ENCODE data around the gene SERTAD2.

DNA sequence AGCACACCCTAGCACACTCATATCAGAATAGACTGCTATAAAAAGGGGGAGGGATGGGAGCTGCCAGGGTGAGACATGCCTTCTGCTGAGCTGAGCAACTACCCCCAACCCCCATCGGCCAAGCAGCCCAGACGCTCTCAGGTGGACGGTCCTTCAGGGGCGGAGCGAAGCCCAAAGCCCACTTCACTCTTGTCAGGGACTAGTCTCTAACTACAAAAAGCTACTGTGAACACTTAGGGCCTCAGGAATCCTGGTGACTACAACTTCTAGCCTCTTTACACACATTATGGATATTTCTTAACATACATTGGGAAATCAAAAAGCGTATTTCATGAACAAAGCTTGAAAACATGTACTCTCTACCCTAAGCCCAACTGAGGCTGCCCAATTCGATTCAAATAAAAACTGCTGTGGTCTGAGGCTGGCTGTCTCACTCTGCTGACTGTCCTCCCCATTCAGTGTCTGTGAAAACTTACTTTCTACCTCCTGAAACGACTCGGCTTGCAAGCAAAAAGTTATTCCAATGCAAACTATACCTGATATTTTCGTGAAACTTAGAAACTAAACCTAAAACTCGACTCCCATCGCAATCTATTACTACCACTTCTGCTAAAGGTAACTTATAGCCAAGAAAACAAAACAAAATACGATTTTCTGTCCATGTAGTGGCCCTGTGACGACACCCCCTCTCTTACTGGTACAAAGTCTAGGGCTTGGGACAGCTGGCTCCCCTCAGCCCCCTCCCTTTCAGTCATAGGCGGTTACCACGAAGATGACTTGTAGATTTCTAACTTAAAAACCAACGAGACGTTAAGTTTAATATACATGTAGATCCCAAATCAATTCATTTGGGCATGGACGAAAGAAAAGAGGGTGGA, 1.2 kb downstream of the SERTAD2 start:
- TF ChIP-seq, protein P1, sequence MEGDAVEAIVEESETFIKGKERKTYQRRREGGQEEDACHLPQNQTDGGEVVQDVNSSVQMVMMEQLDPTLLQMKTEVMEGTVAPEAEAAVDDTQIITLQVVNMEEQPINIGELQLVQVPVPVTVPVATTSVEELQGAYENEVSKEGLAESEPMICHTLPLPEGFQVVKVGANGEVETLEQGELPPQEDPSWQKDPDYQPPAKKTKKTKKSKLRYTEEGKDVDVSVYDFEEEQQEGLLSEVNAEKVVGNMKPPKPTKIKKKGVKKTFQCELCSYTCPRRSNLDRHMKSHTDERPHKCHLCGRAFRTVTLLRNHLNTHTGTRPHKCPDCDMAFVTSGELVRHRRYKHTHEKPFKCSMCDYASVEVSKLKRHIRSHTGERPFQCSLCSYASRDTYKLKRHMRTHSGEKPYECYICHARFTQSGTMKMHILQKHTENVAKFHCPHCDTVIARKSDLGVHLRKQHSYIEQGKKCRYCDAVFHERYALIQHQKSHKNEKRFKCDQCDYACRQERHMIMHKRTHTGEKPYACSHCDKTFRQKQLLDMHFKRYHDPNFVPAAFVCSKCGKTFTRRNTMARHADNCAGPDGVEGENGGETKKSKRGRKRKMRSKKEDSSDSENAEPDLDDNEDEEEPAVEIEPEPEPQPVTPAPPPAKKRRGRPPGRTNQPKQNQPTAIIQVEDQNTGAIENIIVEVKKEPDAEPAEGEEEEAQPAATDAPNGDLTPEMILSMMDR (IDR thresholded peaks at IDR 0.05): no peak
- TF ChIP-seq POLR2A (IDR thresholded peaks at IDR 0.05) (no peak), POLR2AphosphoS5 (IDR thresholded peaks at IDR 0.05) (peak in 1 of 3 donors; percentile 31)
